ENCODE measurements around the gene NMT1.
A peak's percentile ranks its signal among the peaks of the same experiment; 100 is the strongest.
"Not testable (repeated sequence)": the region's sequence is repeated elsewhere in the genome, so short reads cannot be mapped to it uniquely, and the experiment has no call there.

NMT1 gene

DNA sequence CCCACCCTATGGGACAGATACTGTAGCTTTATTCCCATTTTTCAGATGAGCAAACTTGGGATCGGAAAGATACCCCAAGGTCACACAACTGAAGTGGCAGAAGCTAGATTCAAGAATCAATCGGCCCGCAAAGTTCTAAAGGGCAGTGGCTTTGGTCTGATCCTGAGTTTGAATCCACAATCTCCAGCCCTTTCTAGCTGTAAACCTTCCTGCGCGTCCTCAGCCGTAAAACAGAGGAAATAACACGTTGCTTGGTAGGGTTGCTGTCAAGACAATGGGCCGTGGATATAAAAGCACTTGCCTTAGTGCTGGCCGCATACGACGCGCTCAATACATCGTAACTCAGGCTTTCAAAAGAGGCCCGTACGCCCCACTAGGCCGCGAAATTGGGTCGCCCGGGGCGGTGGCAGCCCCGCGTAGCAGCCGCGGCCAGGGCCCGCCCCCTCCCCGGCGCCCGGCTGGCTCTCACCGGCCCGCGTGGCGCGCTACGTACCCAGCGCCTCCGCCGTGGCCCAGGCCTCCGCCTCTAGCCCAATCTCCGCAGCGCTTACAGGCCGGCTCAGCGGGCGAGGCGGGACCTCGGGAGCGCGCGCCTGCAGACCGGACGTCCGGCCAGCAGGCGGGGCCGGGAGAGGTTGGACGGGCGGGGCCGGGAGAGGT is 9.9 kb upstream of the NMT1 start, which contains the start of gene DCAKD:
DCAKD (minus strand) TSS at position 573 of the 660 bp plus-strand sequence. CDS start 16,747 bp downstream, outside the sequence.
- Histone ChIP-seq H3K4me1 (no peaks in the 10 kb centered on the region; the same call in 1 of the 2 replicates), H3K4me3 (ENCODE audit: low read depth, low read length) (peak within 1 kb of the TSS; percentile 95), H3K27me3 (no peaks in the 10 kb centered on the region), H3K9me3 (no peaks in the 10 kb centered on the region), H3K36me3 (no peaks in the 10 kb centered on the region)
- peak; percentile 97 for DNase-seq
- TF ChIP-seq, protein P1, sequence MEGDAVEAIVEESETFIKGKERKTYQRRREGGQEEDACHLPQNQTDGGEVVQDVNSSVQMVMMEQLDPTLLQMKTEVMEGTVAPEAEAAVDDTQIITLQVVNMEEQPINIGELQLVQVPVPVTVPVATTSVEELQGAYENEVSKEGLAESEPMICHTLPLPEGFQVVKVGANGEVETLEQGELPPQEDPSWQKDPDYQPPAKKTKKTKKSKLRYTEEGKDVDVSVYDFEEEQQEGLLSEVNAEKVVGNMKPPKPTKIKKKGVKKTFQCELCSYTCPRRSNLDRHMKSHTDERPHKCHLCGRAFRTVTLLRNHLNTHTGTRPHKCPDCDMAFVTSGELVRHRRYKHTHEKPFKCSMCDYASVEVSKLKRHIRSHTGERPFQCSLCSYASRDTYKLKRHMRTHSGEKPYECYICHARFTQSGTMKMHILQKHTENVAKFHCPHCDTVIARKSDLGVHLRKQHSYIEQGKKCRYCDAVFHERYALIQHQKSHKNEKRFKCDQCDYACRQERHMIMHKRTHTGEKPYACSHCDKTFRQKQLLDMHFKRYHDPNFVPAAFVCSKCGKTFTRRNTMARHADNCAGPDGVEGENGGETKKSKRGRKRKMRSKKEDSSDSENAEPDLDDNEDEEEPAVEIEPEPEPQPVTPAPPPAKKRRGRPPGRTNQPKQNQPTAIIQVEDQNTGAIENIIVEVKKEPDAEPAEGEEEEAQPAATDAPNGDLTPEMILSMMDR (IDR thresholded peaks at IDR 0.05; ENCODE audit: low read depth, low read length) = no peak

DNA sequence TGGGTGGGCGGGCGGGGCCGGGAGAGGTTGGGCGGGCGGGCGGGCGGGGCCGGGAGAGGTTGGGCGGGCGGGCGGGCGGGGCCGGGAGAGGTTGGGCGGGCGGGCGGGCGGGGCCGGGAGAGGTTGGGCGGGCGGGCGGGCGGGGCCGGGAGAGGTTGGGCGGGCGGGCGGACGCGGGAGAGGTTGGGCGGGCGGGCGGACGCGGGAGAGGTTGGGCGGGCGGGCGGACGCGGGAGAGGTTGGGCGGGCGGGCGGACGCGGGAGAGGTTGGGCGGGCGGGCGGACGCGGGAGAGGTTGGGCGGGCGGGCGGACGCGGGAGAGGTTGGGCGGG is 9.4 kb upstream of the NMT1 start:
- not testable (repeated sequence) for H3K27me3 ChIP-seq, H3K9me3 ChIP-seq, DNase-seq, H3K4me1 ChIP-seq, H3K36me3 ChIP-seq
- peak overlapping the region; percentile 76; the same call in 1 of the 2 replicates for H3K4me3 ChIP-seq (ENCODE audit: low read depth, low read length)

DNA sequence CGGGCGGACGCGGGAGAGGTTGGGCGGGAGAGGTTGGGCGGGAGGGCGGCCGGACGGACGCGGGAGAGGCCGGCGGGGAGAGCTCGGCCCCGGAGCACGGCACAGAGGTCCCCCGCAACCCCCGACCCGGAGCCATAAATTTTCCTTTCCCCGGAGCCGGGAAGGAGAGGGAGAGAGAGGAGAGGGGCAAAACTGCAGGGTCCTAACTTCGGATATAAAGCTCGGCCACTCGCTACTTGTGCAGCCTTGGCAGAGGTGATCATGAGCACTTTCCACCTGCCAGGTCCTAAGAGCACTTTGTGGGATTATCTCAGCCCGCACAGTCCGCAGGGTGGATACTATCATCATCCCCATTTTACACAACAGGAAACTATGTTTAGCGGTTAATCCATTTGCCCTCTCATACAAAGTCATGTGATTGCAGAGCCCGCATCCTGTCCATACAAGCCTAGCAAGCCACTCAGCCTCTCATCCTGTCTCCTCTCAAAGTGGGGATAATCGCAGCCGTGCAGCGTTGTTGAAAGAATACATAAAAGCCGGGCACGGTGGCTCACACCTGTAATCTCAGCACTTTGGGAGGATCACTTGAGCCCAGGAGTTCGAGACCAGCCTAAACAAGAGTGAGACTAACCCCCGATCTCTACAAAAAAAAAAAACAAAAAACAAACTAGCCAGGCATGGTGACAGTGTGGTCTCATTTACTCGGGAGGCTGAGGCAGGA is 8.9 kb upstream of the NMT1 start:
- DNase-seq = peak; percentile 65

DNA sequence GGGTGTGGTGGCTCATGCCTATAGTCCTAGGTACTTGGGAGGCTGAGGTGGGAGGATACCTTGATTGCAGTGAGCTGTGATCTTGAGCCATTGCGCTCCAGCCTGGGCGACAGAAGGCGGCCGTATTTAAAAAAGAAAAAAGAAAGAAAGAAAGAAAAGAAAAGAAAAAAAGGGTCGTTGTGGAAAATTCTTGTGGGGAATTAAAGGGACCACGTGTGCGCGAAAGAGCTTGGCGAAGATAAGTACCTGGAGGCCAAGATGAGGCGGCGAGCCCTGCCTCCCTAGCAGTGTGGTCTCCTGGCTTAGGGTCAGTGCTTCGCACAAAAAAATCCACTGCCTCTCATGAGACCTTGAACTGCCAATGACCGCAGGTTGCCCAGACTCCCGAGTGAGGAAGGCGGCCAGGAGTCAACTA is 728 bp upstream of the NMT1 start:
- H3K9me3 ChIP-seq = no peaks in the 10 kb centered on the region
- TF ChIP-seq, protein P1 (IDR thresholded peaks at IDR 0.05; ENCODE audit: low read depth, low read length) = no peak
- H3K27me3 ChIP-seq = no peaks in the 10 kb centered on the region
- no peak for DNase-seq
- H3K36me3 ChIP-seq = peaks cover 9% of the 10 kb centered on the region
- H3K4me3 ChIP-seq (ENCODE audit: low read depth, low read length) = peak overlapping the region; percentile 71
- H3K4me1 ChIP-seq = peaks cover 16% of the 10 kb centered on the region; the same call in 1 of the 2 replicates

More for the DNA sequence above, 8.9 kb upstream of the NMT1 start:
- no peaks in the 10 kb centered on the region; the same call in 1 of the 2 replicates for H3K4me1 ChIP-seq
- no peaks in the 10 kb centered on the region for H3K36me3 ChIP-seq
- no peaks in the 10 kb centered on the region for H3K9me3 ChIP-seq
- TF ChIP-seq, protein P1 (IDR thresholded peaks at IDR 0.05; ENCODE audit: low read depth, low read length) = no peak
- peak overlapping the region; percentile 76 for H3K4me3 ChIP-seq (ENCODE audit: low read depth, low read length)
- no peaks in the 10 kb centered on the region for H3K27me3 ChIP-seq

DNA sequence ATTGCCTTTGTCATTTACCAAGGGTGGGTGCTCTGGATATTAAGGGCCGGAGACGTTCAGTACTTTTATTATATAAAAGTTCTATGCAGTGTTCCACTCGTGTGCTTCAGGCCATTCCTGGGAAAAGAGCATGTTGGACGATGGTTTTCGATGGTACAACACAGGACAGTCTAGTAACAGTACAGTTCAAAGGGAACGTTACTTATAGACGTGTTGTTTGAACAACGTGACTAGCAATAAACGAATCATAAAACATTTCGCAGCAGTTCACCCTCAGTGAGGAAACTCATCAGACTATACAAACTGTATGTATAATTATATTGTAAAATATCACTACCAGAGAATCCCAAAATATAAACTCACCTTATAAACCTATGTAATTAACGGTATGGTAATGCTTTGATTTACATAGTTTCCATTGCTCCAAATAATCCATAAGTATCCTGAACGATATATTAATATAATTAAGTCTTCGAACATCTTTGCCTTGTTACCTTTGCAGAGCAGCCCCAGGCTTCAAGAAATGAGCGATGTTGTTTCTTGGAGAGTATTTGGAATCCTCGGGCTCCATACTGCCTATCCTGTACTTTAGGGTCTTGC is 589 bp downstream of the NMT1 start:
- peaks cover 12% of the 10 kb centered on the region for H3K36me3 ChIP-seq
- peak overlapping the region; percentile 71 for H3K4me3 ChIP-seq (ENCODE audit: low read depth, low read length)
- no peaks in the 10 kb centered on the region for H3K9me3 ChIP-seq
- no peaks in the 10 kb centered on the region for H3K27me3 ChIP-seq
- TF ChIP-seq, protein P1 (IDR thresholded peaks at IDR 0.05; ENCODE audit: low read depth, low read length) = no peak
- DNase-seq = no peak
- H3K4me1 ChIP-seq = peaks cover 16% of the 10 kb centered on the region; the same call in 1 of the 2 replicates

DNA sequence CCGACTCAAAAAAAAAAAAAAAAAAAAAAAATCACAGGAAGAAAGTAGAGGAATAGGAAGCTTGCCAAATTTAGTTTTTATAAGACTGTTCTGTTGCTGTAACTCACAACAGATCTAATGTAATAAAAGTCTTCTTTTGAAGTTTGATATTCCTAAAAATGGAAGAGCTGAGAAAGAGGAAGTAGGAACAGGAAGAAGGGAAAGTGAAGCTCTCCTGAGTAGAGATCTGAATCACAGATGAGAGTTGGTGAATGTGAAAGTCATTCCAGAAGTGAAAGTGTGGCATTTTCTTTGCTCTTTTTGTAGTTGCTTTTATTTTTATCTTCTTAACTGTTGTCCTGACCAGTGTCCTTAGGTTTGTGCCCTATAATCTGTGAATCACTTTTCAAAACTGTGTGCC is 2.1 kb downstream of the NMT1 start:
- H3K4me1 ChIP-seq = peaks cover 16% of the 10 kb centered on the region
- H3K9me3 ChIP-seq = no peaks in the 10 kb centered on the region
- no peaks in the 10 kb centered on the region for H3K27me3 ChIP-seq
- TF ChIP-seq, protein P1 (IDR thresholded peaks at IDR 0.05; ENCODE audit: low read depth, low read length) = no peak
- no peak for DNase-seq
- H3K4me3 ChIP-seq (ENCODE audit: low read depth, low read length) = no peak overlapping the region
- H3K36me3 ChIP-seq = peaks cover 23% of the 10 kb centered on the region

All from BE2C (cell line).